SK-N-SH treated with all-trans-retinoic acid at 6 μM for 48 hours (cell line): Measurements from ENCODE around the gene CLEC2D.

Experiments used
- ARNTL ChIP-seq: fragments of 450-650 bp; formaldehyde crosslinking; IDR thresholded peaks from 2 replicates; pipeline ENCODE4 v1.5.0; 2020; ENCODE audit warnings: low read depth, mild to moderate bottlenecking, moderate library complexity, borderline replicate concordance
- CREB5 ChIP-seq: fragments of 250-450 bp; sonication (Bioruptor Pico); IDR thresholded peaks from 2 replicates; pipeline ENCODE4 v1.5.1; 2020; ENCODE audit warnings: low read depth, mild to moderate bottlenecking, moderate library complexity
- GLIS3 ChIP-seq: fragments of 250-450 bp; sonication (Bioruptor Pico); IDR thresholded peaks from 2 replicates; pipeline ENCODE4 v1.5.0; 2020; ENCODE audit warnings: mild to moderate bottlenecking, moderate library complexity
- ISL1 ChIP-seq: fragments of 250-450 bp; sonication (Bioruptor Pico); IDR thresholded peaks from 2 replicates; pipeline ENCODE4 v2.1.2; 2022; ENCODE audit warnings: mild to moderate bottlenecking, moderate library complexity
- RARB ChIP-seq: fragments of 250-450 bp; sonication (Bioruptor Pico); IDR thresholded peaks from 2 replicates; pipeline ENCODE4 v1.8.0; 2021; ENCODE audit warnings: mild to moderate bottlenecking, moderate library complexity
- SNAI2 ChIP-seq: fragments of 250-450 bp; sonication (Bioruptor Pico); IDR thresholded peaks from 2 replicates; pipeline ENCODE4 v1.5.0; 2020; ENCODE audit warnings: mild to moderate bottlenecking, moderate library complexity
- TCF4 ChIP-seq: fragments of 250-450 bp; sonication (Bioruptor Pico); IDR thresholded peaks from 2 replicates; pipeline ENCODE4 v1.8.0; 2021; ENCODE audit warnings: mild to moderate bottlenecking, moderate library complexity, borderline replicate concordance
- TSHZ2 ChIP-seq: fragments of 250-450 bp; sonication (Bioruptor Pico); IDR thresholded peaks from 2 replicates; pipeline ENCODE4 v1.5.0; 2020; ENCODE audit warnings: mild to moderate bottlenecking, moderate library complexity
- ZC3H10 ChIP-seq: fragments of 250-450 bp; sonication (Bioruptor Pico); IDR thresholded peaks from 2 replicates; pipeline ENCODE4 v1.5.1; 2021; ENCODE audit warnings: mild to moderate bottlenecking, moderate library complexity
- ZFP30 ChIP-seq: fragments of 450-650 bp; formaldehyde crosslinking; IDR thresholded peaks from 2 replicates; pipeline ENCODE4 v1.5.0; 2022; ENCODE audit warnings: mild to moderate bottlenecking, moderate library complexity

The CLEC2D gene

DNA sequence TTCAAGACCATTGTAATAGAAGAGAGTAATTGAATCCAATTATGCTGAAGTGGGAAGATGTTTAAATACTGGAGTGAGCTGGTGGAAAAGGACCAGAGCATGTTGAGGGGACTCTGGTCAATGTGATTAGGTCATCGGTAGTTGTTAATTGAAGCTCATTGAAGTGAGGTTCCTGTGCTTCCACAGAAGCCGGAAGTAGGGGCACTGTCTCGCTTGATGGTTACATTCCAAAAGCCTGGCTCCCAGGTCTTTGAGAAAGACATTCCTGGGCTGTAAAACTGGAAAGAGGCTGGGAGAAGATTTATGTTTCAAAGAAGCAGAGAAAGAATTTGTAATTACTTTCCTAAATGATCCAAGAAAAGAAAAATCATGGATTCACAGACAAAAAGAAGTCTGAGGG lies 75.7 kb downstream of the CLEC2D start (continued):
- TF ChIP-seq TSHZ2 (CRISPR knock-in tag) (no peak), ZC3H10 (CRISPR knock-in tag) (no peak), CREB5 (no peak), ISL1 (CRISPR knock-in tag) (no peak), SNAI2 (CRISPR knock-in tag) (no peak), GLIS3 (no peak), ZFP30 (no peak), TCF4 (CRISPR knock-in tag) (no peak), RARB (CRISPR knock-in tag) (no peak), ARNTL (CRISPR knock-in tag) (no peak)
